ENCODE measurements around the gene CLIC5.

GRCh38 chr6:45915780-45916468, 99.7 kb downstream of the CLIC5 start:
- no peak for TF ChIP-seq CTCF (IDR thresholded peaks at IDR 0.05 in 4 of 5, conservative IDR thresholded peaks at IDR 0.05 in 1 of 5)
- no peak for TF ChIP-seq POLR2A (IDR thresholded peaks at IDR 0.05)
